GM19035 (cell line): Measurements from ENCODE around the gene UQCR10.

ENCODE experiments used
- ATAC-seq: cut with Tn5 transposase; IDR thresholded peaks from one replicate; pipeline ENCODE4 v1.9.1; 2021; ENCODE audit not compliant: unreplicated experiment

Gene UQCR10

DNA sequence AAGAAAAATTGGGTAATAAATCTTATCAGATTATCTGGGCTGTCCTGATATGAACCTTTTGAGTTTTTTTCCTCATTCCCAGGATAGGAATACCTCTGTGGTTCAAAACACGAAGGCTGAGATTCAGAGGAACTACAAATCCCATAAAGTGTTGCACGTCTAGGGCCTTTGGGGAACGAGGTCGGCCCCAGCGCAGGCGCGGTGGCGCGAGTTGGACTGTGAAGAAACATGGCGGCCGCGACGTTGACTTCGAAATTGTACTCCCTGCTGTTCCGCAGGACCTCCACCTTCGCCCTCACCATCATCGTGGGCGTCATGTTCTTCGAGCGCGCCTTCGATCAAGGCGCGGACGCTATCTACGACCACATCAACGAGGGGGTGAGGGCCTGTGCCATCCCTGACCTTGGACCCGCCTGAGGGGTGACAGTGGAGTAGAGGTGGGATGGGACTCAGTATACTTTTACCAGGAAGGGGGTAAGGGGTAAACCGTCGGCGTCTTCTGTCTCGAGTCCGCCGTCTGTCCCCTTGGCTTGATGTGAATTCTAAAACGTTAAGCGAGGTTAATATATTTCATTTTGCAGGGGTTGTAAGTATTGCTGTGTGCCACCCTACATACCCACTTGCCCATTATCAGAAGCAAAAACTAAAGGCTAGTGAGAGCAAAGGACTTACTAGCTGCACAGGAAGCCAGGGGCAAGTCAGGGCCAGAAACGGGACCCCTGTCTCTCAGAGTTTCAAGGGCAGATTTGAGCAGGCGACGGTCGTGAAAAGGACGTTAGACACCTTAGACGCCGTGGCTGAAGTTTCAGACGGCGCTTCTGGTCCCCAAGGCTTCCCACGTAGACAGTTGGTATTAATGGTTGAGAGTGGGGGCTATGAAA is at the start of gene UQCR10:
Gene UQCR10, plus strand, starts transcription at position 199 of the 881 bp plus-strand sequence. Its CDS starts 30 bp downstream, at position 229.
- peak; percentile 77 for ATAC-seq

DNA sequence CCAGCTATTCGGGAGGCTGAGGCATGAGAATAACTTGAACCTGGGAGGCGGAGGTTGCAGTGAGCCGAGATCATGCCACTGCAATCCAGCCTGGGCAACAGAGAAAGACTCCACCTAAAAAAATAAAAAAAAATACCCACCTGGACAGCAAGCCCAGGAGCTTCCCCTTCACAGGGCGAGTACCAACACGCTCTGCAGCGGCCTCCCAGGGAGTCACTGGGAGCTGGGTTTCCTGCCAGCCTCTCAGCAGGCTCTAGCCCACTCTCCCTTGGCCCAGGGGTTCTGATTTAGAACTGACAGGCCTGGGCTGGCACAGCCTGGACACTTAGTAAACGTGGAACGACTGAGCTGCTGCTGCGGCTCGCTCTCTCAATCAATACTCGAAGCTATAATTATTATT is 49.4 kb upstream of the UQCR10 start:
- no peak for ATAC-seq

DNA sequence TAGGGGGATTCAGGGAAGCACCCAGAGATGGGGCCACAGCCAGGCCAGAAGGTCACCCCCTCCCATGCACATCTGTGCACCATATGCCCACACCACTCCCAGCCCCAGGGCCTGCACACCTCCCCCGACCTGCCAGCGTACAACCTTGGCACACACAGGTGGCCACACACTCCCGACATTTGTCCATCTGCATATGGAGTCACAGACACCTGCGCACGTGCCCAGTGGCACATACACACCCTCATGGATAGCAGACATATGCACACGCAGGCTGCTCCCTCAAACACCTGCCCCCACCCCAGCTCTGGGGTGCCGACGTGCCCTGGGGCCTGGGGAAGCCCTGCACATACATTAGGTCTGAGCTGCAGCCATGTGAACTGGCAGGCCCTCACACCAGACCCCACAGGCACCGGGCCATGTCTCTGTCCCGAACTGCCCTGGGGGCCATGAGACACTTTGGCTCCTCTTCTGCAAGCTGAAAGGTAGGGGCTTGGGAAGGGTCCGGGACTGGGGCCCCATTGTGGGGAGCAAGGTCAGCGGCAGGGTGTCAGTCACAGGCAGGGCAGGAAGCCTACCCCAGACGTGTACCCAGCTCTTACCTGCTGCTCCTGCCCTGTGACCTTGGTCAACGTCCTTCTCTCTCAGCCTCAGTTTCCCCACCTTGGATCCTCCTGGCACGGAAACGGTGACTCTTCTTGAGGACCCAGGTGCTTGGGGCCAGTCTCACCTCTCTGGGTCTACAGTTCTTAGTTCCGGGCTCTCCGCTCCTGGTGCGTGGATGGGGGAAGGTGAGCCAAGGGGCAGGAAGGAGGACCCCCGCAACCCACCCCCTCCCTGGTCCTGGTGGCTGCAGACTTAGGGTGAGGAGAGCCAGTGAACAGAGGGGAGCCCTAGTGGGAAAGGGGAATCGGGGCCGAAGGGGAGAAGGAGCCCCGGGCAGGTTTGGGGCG is 47.9 kb upstream of the UQCR10 start:
- ATAC-seq: no peak

DNA sequence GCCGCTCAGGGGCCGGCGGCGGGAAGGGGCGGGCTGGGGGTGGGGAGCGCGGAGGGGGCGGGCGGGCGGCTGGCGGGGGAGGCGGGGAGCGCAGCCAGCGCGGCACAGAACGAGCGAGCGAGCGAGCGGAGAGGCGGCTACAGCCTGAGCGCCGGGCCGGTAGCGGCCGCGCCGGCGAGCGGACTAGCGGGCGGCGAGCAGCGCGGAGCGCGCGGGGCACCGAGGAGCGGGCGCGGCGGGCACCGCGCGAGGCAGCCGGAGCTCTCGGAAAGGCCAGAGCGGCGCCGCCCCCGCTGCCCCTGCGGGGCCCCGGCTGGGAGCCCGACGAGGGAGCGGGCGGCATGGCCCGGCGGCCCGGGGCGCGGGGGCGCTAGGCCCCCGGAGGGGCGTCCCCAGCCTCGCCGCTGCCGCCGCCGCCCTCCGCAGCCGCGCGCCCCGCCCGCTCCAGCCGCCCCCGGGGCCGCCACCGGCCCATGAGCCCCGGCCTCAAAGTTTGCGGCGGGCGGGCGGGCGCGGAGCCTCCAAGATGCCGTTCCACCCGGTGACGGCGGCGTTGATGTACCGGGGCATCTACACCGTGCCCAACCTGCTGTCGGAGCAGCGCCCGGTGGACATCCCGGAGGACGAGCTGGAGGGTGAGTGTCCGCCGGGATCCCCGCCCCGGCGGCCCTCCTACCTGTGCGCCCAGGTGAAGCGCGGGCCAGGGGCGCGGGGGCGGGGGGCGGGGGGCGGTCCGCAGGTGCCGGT is 47.1 kb upstream of the UQCR10 start, which contains the start of gene CABP7:
Gene CABP7, plus strand, starts transcription at position 105 of the 747 bp plus-strand sequence. Its CDS starts 422 bp downstream, at position 527.
- no peak for ATAC-seq

DNA sequence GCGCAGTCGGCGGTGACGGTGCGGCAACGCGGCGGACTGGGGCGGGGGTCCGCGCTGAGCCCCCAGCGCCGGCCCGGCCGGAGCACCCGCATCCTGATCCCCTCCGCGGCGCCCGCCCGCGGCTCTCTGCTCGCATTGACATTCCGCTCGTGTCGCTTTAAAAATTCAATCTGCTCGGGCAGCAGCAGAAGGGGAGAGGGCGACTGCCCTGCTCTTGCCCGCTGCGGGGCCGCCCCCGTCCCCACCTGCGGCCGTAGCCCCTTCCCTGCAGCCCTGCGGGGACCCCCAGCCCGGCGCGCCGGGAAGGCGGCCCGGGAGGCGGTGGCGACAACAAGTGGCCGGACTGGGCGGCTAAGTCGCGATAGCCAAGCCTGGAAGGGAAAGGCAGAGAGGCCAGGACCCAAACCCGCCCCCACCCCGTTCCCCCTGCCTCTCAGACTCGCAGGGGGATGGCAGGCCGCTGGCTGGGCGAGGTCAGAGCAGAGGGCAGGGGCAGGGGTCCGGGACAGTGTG is 46.3 kb upstream of the UQCR10 start:
- no peak for ATAC-seq

DNA sequence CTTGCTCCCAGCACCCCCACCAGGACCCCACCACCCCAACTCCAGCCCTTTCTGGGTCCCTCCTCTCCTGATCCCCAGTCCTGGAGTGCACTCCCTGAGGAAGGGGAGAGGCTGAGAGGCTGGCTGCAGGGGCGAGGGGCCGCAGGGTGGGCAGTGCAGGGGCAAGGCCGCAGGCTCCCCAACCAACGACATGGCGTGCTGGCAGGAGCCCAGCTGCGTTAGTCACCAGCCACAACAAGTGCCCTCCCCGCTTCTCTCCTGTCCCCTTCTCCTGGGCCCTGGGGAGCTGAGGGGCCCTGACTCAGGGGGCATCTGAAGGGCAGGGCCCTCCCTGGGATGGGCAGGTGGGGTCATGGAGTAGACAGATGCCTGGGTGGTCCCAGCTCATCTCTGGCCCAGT is 45.0 kb upstream of the UQCR10 start:
- no peak for ATAC-seq

DNA sequence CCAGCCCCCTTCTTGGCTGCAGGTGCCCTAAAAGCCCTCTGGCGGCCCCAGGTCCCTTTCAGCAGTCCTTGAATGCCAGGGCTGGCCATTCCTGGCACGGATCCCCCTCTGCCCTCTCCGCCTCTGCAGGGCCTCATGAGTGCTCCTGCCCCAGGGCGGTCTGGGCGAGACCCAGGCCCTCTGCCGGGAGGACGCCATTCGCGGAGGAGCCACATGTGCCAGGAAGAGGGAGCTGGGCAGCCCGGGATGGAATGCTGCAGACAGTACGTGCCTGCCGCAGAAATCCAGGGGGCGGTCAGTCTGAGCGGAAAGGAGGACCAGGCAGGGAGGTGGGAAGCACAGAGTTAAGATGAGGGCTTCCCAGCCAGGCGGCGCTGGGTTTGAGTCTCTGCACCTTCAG is 44.6 kb upstream of the UQCR10 start:
- no peak for ATAC-seq

DNA sequence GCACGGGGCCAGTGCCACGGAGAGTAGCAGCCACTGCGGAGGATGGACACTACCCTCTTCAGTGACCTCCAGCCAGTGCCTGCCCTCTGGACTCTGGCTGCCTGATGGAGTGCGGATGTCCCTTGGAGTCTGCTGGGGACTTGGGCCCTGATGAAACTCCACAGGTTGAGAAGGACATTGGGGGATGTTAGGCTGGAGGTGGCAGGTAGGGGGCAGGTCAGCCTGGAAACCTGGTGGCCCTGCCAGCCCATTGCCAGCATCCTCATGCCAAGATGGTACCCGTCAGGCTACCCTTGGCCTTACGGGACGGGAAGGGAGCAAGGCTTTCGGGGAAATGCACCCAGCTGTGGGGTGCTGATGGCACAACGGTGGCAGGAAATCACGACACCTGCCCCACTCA is 43.4 kb upstream of the UQCR10 start:
- no peak for ATAC-seq

DNA sequence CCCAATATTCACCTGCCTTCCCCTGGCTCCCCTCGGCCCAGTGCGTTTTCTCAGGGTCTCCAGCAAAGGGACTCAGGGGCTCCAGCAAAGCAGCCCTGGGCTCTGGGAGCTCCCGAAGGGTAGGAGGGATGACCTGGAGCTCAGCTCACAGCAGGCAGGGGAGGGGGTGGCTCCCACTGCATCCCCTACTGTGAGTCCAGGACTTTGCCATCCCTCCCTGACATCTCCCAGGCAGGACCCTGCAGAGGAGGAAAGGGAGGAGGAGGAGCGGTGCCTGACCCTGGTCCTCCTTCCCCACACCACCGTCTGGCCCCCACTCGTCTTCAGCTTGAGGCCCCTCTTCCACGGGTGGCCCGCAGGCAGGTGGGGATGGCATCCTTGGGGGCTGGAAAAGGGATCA is 42.3 kb upstream of the UQCR10 start:
- no peak for ATAC-seq

DNA sequence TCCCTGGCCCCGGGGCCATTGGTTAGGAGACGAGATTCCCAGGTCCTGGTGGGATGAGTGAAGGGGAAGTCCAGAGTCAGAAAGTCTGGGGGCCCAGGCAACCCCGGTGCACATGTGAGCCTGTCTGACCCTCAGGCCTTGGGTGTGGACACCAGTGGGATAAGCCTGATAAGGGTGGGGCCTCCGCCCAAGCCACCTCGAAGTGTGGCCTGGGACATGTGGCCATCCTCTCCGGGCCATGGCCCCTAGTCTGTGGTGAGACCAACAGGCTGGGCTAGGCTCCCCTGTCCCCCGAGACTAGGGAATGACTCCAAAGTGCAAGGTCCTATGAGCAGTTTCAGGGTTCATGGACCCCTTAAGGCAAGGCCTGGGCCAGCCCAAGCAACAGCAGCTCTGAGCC is 41.1 kb upstream of the UQCR10 start:
- ATAC-seq: no peak

DNA sequence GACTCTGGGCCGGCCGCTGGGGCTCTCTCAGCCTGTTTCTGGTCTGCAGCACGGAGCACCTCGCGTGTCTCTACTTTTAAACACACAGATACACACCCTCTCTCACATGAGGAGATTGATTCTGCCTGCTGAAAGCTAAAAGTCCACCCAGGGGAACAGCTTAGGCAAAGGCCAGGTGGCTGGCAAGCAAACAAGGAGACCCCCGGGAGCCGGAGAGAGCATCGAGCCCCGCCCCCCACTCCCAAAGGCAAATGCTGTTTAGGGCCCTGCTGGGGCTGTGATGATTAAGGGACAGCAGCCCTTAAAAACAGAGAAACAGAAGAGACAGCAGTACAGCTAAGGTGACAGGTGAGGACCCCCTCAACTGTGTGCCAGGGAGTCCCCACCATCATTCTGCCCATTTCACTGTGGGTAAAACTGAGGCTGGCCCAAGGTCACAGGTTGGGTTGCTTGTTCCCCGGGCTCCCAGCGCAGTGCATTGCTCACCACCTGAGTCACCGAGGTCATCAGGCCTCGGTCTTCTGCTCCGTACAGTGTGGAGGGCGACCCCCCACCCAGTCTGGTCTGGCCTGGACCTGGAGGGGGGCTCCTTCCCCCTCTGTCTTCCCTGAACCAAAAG is 40.5 kb upstream of the UQCR10 start:
- ATAC-seq: no peak

DNA sequence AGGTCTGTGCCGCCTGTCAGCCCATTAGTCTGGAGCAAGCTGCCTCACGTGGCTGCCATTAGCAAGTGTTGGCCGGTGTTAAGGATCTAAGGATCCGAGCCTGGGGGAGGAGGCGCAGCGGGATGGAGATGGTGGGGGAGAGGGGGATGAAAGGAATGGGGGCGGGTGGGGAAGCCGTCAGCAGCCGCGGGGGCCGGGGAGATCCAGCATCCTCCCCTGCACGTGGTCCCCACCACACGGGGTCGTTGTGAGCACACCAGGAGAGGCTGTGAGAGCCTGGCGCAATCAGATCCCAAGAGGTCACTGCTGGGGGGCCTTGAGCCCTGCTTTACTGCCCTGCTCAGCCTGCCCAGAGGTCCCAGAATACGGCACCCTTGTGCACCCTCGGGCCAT is 40.0 kb upstream of the UQCR10 start:
- no peak for ATAC-seq

DNA sequence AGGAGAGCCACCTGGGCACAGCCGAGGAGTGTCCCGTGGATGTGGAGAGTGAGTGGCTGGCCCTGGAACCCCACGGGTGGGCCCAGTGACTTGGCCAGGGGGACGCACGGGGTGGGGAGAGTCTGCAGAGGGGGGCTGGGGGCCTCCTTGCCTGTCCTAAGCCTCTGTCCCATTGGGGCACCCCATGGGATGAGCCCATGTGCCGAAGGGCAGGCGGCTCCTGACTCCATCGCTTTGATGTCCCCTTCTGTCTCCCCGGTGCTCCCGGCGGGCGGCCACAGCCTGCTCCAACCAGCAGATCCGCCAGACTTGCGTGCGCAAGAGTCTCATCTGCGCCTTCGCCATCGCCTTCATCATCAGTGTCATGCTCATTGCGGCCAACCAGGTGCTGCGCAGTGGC is 38.0 kb upstream of the UQCR10 start:
- ATAC-seq: no peak

DNA sequence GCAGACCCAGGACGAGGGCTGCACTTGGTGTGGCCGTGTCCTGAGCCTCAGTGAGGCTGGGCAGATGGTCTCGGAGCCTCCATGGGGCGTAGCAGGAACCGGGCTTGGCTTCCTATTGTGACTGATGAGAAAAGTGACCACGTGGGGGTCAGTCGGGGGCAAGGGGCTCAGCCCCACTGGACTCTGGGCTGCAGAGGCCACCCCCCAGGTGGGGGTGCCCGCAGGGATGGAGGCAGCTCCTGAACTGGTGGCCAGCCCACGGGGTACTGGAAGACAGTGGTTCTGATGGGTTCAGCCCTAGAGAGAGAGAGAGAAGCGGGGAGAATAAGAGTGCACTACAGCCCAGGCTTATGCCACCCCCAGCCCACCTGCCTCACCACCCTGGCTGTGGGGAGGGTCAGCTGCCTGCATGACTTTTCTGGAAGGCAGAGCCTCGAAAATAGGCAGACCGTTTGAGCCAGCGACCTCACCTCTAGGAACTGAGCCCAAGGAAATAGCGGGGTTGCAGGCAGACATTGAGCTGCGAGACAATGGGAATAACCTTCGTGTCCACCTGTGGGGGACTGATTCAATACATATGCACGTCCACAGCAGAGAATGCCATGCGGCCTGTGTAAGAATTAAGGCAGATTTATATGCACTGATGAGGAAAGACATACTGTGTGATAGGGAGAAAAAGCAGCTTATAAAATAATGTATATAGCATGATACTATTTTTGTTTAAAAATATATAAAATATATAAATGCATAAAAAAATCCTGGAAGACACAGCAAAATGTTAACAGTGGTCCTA is 35.9 kb upstream of the UQCR10 start:
- no peak for ATAC-seq

DNA sequence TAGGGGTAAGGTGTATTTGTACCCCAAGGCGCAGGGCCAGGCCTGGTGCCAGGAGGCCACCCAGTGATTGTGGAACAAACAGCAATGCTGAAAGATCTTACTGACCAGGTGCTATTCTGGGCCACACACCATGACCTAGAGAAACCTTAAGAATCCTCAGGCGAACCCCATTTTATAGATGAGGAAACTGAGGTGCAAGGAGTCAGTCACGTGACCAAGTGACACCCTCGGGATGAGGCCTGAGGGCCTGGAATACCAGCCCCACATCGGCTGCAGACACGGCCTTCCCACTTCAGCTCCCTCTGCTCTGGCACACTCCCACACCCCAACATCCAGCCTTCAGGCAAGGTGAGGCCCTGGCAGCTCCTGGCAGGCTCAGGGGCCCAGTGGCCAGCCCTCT is 34.3 kb upstream of the UQCR10 start:
- no peak for ATAC-seq

DNA sequence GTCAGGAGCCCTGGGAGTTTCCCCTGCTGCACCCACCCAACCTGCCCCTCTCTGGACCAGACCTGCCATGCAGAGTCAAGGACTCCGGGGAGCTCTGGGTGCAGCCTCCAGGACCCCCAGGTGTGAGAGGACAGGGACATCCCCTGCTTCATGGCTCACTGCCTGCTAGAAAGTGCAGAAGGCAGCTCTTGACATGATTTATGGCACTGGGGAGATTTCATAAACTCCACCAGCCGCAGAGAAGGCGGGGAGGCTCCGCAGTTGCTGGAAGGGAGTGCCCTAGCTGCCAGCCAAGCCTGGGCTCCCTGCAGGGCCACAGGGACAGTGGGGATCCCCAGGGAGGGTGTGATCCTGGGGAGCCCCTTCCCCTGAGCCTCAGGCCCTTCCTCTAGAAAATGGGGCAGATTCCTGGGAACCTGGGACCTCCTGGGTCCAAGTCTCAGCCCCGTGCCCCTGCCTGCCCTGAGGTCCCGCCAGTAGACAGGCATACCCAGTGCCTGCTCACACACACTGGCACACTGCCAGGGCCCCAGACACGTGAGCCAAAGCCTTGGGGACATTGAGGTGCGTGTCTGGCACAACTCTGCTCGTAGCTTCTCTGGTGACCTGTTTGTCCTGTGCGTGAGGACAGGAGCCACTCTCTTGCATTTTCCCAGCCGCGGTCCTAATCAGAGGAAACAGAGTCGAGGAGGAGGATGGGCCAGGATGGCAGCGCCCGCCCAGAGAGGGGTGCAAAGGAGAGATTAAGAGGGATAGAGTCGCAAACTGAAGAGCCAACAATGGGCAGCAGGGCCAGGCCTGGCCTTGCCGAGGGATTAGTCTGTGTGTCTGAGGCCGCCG is 33.6 kb upstream of the UQCR10 start:
- ATAC-seq: no peak

DNA sequence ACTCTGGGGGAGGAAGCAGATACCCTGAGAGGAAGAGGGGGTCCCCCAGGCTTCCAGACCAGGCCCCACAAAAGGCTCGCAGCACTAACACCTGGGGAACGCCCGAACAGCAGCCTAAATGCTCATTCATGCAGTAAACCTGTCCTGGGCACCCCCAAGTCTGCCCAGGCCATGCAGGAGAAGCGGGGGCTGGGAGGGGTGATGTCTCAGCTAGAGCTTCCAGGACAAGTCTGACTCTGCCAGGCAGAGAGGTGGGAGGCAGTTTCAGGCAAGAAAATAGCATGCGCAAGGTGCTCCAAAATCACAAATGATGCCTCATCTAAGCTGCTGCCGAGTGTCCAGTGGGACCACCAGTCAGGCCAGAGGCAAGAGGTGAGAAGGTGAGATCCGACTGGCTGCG is 32.8 kb upstream of the UQCR10 start:
- ATAC-seq: no peak

DNA sequence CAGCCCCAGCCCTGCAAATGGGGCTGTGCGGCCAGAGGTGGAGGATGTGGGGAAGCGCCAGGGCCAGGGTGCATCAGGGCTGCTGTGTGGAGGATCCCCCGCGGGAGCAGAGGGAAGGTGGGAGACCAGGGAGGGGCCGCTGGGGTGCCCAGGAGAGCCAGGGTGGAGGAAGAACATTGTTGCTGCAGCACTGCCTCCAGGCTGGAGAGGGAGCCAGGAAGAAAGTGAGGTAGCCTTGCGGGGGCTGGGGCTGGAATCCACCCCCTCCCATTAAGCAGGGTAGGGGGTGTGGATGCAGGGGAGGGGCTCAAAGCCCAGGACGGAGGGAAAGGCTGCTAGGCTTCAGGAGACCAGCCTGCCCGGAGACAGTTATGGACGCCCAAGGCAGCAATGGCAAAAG is 32.3 kb upstream of the UQCR10 start:
- no peak for ATAC-seq

DNA sequence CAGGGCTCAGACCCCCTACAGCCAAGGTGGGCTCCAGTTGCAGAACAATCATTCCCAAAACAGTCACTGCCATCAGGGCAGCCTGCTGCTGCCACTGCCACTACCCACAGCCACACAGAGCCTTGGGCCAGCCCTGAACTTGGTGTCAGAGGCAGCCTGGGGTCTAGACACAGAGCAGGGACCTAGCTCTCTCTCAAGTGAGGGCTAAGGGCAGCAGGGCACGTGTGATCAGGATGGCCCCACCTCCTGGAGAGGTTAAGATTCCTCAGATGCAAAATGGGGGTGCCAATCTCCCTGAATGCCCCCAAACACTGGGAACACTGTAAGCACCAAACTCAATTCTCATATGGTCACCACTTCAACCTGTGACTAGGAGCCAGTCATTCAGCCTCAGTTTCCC is 31.8 kb upstream of the UQCR10 start:
- ATAC-seq: no peak
